HL-60 (cell line): ENCODE data around the gene ADAM12.

Source experiments
- DNase-seq, 2 experiments: peaks; one replicate each; pipeline ENCODE4 v3.0.0-alpha.2; 2010 to 2020; ENCODE audit warnings: low read depth in 1 of 2, low spot score in 1 of 2
- H3K27ac ChIP-seq: fragments of 250-450 bp; sonication (Bioruptor Pico); replicated peaks from 2 replicates; pipeline ENCODE4 v1.5.1; 2020; ENCODE audit warnings: mild to moderate bottlenecking, moderate library complexity
- H3K27me3 ChIP-seq: fragments of 250-450 bp; sonication (Bioruptor Pico); 2 replicates; pipeline ENCODE4 v1.5.1; 2021; ENCODE audit warnings: mild to moderate bottlenecking, moderate library complexity; ENCODE audit not compliant: insufficient read depth, poor library complexity, severe bottlenecking
- H3K4me3 ChIP-seq: replicated peaks from 2 replicates; pipeline ENCODE4 v1.5.1; 2011; ENCODE audit warnings: mild to moderate bottlenecking, control low read depth, low read length; ENCODE audit not compliant: insufficient read depth
- GABPA ChIP-seq: IDR thresholded peaks from 2 replicates; pipeline ENCODE4 v1.6.1; 2012; ENCODE audit warnings: low read depth
- POLR2AphosphoS5 ChIP-seq: IDR thresholded peaks from 2 replicates; pipeline ENCODE4 v1.6.1; 2012; ENCODE audit warnings: low read depth
- SPI1 ChIP-seq: IDR thresholded peaks from 2 replicates; pipeline ENCODE4 v1.6.1; 2012; ENCODE audit warnings: low read depth, mild to moderate bottlenecking, borderline replicate concordance
- TF ChIP-seq, protein P1 (sequence below): IDR thresholded peaks from 2 replicates; pipeline ENCODE4 v1.6.1; 2012; ENCODE audit warnings: low read depth; ENCODE audit not compliant: insufficient replicate concordance
- TF ChIP-seq, protein P2 (sequence below): IDR thresholded peaks from one replicate; pipeline ENCODE4 v1.5.1; 2011; ENCODE audit warnings: low read length, control low read depth, inconsistent platforms; ENCODE audit not compliant: insufficient read depth

Gene ADAM12

DNA sequence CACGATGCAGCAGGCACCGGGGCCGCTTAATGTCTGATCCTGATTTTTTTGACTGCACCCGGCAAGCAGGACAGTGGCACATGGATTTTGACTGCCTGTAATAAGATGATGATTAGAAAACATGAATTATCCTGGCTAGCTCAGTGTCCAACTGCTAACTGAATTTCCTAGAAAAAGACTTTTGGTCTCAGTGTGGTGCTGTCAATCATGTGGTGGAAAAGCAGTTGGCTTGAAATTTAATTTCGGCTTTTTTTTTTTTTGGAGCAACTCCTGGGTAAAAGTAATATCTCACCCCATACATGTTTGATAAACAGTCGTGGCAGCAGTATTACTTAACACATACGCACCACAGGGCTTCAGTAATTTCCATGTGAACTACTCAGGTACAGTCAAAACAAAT lies 264.2 kb downstream of the ADAM12 start:
- H3K27ac ChIP-seq: no peak overlapping the region
- H3K27me3 ChIP-seq: no peaks in the 10 kb centered on the region
- DNase-seq: no peak
- TF ChIP-seq, protein P1, sequence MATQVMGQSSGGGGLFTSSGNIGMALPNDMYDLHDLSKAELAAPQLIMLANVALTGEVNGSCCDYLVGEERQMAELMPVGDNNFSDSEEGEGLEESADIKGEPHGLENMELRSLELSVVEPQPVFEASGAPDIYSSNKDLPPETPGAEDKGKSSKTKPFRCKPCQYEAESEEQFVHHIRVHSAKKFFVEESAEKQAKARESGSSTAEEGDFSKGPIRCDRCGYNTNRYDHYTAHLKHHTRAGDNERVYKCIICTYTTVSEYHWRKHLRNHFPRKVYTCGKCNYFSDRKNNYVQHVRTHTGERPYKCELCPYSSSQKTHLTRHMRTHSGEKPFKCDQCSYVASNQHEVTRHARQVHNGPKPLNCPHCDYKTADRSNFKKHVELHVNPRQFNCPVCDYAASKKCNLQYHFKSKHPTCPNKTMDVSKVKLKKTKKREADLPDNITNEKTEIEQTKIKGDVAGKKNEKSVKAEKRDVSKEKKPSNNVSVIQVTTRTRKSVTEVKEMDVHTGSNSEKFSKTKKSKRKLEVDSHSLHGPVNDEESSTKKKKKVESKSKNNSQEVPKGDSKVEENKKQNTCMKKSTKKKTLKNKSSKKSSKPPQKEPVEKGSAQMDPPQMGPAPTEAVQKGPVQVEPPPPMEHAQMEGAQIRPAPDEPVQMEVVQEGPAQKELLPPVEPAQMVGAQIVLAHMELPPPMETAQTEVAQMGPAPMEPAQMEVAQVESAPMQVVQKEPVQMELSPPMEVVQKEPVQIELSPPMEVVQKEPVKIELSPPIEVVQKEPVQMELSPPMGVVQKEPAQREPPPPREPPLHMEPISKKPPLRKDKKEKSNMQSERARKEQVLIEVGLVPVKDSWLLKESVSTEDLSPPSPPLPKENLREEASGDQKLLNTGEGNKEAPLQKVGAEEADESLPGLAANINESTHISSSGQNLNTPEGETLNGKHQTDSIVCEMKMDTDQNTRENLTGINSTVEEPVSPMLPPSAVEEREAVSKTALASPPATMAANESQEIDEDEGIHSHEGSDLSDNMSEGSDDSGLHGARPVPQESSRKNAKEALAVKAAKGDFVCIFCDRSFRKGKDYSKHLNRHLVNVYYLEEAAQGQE: no peak
- TF ChIP-seq, protein P2, sequence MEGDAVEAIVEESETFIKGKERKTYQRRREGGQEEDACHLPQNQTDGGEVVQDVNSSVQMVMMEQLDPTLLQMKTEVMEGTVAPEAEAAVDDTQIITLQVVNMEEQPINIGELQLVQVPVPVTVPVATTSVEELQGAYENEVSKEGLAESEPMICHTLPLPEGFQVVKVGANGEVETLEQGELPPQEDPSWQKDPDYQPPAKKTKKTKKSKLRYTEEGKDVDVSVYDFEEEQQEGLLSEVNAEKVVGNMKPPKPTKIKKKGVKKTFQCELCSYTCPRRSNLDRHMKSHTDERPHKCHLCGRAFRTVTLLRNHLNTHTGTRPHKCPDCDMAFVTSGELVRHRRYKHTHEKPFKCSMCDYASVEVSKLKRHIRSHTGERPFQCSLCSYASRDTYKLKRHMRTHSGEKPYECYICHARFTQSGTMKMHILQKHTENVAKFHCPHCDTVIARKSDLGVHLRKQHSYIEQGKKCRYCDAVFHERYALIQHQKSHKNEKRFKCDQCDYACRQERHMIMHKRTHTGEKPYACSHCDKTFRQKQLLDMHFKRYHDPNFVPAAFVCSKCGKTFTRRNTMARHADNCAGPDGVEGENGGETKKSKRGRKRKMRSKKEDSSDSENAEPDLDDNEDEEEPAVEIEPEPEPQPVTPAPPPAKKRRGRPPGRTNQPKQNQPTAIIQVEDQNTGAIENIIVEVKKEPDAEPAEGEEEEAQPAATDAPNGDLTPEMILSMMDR: no peak
- TF ChIP-seq GABPA (no peak), POLR2AphosphoS5 (no peak)
- no peak overlapping the region for H3K4me3 ChIP-seq

DNA sequence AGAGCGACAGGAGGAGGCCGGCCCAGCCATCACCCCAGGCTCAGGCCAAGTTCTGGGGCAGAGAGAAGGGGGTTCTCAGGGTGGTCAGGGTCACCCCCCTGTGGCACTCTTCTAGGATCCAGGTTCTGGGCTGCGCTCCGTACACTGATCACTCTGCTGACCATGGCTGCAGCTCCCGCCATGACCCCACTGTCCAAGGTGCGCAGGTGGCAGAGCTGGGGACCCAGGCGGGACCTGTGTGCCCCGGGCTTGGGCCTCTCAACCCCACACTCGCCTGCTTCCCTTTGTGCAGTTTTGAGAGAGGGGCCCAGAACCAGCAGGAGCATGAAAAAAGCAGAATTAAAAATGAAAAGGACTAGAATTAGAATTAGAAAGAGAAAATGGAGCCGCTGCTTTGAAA lies 264.8 kb downstream of the ADAM12 start:
- Histone ChIP-seq H3K4me3 (no peak overlapping the region), H3K27me3 (no peaks in the 10 kb centered on the region), H3K27ac (no peak overlapping the region)
- TF ChIP-seq, protein P2: no peak
- TF ChIP-seq, protein P1: no peak
- TF ChIP-seq SPI1: no peak
- TF ChIP-seq POLR2AphosphoS5: no peak
- TF ChIP-seq GABPA: no peak
- no peak for DNase-seq

DNA sequence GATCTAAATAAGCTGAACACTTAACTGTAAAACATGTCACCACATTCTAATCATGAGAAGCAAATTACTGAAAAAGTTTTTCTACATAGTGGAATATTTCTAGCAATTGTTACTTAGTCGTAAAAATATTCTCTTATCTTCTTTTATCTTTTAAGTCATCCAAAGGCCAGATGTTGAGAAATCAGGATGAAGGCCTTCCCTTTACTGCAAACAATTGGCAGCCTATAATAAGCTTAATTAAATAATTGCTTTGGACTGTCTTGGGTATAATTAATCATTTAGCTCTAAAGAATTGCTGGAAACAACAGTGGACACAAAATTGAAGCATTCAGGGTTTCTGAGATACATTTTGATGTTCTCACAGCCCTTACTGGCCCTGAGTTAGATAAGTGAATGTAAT lies 265.4 kb downstream of the ADAM12 start:
- no peak for DNase-seq
- Histone ChIP-seq H3K27ac (no peak overlapping the region), H3K27me3 (no peaks in the 10 kb centered on the region), H3K4me3 (no peak overlapping the region)
- TF ChIP-seq POLR2AphosphoS5: no peak

DNA sequence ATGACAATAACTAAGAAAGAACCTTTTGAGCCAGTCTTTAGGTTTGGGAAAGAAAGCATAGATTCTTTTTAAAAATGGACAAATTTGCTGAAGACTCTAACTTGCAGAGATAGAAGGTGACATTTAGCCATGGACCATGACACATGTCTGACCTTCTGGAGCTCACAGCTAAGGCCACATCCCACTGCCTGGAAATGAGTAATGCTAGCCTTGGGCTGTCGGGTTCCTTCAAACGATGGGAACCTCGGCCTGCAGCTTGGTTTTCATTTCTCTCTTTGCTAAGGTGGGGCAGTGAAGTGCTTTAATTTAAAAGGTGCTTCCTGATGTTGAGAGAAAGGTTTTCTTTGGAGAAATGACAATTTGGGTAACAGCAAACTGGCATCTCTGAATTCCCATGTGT lies 268.7 kb downstream of the ADAM12 start:
- no peak for TF ChIP-seq SPI1
- Histone ChIP-seq H3K4me3 (no peak overlapping the region), H3K27me3 (no peaks in the 10 kb centered on the region), H3K27ac (no peak overlapping the region)
- DNase-seq: no peak

DNA sequence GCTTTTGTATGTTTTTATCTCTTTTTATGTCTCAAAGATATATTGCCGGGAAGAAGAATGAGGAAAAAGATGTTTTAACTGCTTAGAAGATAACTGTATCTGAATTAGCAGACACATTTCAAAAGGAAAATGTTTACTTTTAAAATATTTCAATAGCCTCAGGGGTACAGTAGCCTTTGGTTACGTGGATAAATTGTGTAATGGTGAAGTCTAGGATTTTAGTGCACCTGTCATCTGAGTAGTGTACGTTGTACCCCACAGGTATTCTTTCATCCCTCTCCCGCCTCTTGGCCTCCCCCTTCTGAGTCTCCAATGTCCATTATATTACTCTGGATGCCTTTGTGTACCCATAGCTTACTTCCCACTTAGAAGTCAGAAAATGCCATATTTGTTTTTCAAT lies 269.8 kb downstream of the ADAM12 start:
- Histone ChIP-seq H3K4me3 (no peak overlapping the region), H3K27me3 (no peaks in the 10 kb centered on the region), H3K27ac (no peak overlapping the region)
- TF ChIP-seq, protein P2: no peak
- TF ChIP-seq, protein P1: no peak
- no peak for TF ChIP-seq POLR2AphosphoS5
- no peak for TF ChIP-seq SPI1
- TF ChIP-seq GABPA: no peak
- no peak for DNase-seq
